Large intestine (tissue), 12 donors: Measurements from ENCODE around the gene CDY1. TPM values are rescaled to one million over a fixed set of nuclear protein-coding genes. Genes with fewer than 3 reads are reported as not detected.
"Not testable (repeated sequence)": the region's sequence is repeated elsewhere in the genome, so short reads cannot be mapped to it uniquely, and the experiment has no call there.

Experiments
- DNase-seq, 2 donors: peaks; one replicate each; pipeline versions ENCODE4 v3.0.0 to v3.0.0-alpha.2; 2013
- H3K27ac ChIP-seq: one replicate; pipeline ENCODE4 v1.5.1; 2013; ENCODE audit warnings: low read length
- H3K27me3 ChIP-seq: 2 replicates; pipeline ENCODE4 v1.6.1; 2013; ENCODE audit warnings: low read length; ENCODE audit not compliant: control insufficient read depth, insufficient read depth
- H3K36me3 ChIP-seq: 2 replicates; pipeline ENCODE4 v1.6.1; 2013; ENCODE audit warnings: low read length; ENCODE audit not compliant: control insufficient read depth, insufficient read depth
- H3K4me1 ChIP-seq: one replicate; pipeline ENCODE4 v1.6.1; 2013; ENCODE audit warnings: low read length; ENCODE audit not compliant: control insufficient read depth, insufficient read depth
- H3K4me3 ChIP-seq: one replicate; pipeline ENCODE4 v1.5.1; 2013; ENCODE audit warnings: low read length
- H3K9me3 ChIP-seq: one replicate; pipeline ENCODE4 v1.6.1; 2013; ENCODE audit warnings: mild to moderate bottlenecking, low read depth, low read length, moderate library complexity; ENCODE audit not compliant: control insufficient read depth
- WGBS: methylation state at CpG from one replicate; pipeline ENCODE4 v1.1.5; 2013; ENCODE audit warnings: low lambda C conversion rate; ENCODE audit not compliant: insufficient coverage; 5-methylcytosine and 5-hydroxymethylcytosine counted together
- long read RNA-seq, 11 donors: transcript quantifications; one replicate each; lab custom pipeline, GENCODE V29; 2026
- polyA plus RNA-seq: library from polyadenylated mRNA; unstranded; fragments of 120-200 nt; gene quantifications from one replicate; pipeline ENCODE4 v1.2.1, GENCODE V29; 2013

Gene CDY1, protein sequence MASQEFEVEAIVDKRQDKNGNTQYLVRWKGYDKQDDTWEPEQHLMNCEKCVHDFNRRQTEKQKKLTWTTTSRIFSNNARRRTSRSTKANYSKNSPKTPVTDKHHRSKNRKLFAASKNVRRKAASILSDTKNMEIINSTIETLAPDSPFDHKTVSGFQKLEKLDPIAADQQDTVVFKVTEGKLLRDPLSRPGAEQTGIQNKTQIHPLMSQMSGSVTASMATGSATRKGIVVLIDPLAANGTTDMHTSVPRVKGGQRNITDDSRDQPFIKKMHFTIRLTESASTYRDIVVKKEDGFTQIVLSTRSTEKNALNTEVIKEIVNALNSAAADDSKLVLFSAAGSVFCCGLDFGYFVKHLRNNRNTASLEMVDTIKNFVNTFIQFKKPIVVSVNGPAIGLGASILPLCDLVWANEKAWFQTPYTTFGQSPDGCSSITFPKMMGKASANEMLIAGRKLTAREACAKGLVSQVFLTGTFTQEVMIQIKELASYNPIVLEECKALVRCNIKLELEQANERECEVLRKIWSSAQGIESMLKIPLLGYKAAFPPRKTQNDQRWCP
- not detected for polyA plus RNA-seq
- long read RNA-seq, donor 1: 0 reads
- long read RNA-seq, donor 2: 0 reads
- long read RNA-seq, donor 3: 0 reads
- long read RNA-seq, donor 4: 0 reads
- long read RNA-seq, donor 5: 0 reads
- long read RNA-seq, donor 6: 0 reads
- long read RNA-seq, donor 7: 0 reads
- long read RNA-seq, donor 8: 0 reads
- long read RNA-seq, donor 9: 0 reads
- long read RNA-seq, donor 10: 0 reads
- long read RNA-seq, donor 11: 0 reads

DNA sequence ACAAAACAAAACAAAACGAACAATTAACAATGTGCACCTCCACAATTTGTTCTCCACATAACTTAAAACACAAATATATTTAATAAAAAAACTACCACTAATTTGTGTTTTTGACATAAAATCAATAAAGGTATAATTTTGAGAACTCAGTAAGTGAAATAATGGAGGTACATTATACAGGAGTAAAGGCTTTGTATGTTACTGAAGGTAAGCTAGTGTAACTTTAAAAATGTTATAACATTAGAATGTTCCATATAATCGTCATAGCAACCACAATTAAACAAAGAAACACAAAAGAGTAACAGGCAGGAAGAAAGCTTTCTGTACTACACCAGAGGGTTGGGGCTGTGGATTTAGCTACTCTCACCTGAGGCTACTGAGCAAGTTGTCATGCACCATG is at the start of gene CDY1:
Gene CDY1, plus strand, starts transcription at position 301 of the 400 bp plus-strand sequence. CDS start 326 bp downstream, outside the sequence.
- DNase-seq, H3K4me1 ChIP-seq, H3K36me3 ChIP-seq, H3K27ac ChIP-seq, H3K9me3 ChIP-seq, H3K27me3 ChIP-seq, H3K4me3 ChIP-seq: not testable (repeated sequence)
- no CpG with 5 or more reads among the region's 2 CpGs for WGBS

DNA sequence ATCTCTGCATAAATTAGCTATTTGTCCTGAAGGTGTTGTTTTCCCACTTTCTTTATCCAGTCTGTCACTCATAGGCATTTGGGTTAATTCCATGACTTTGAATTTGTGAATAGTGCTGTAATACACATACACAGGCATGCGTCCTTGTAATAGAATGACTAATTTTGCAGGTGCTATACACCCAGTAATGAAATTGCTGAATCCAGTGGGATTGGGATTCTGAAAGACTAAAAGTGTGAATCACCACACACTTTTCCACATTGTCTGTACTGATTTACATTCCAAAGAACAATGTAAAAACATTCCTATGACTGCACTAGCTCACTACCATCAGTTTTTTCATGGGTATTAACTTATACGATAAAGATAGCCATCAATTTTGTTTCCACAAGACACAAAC is 28.6 kb upstream of the CDY1 start:
- not testable (repeated sequence) for H3K27ac ChIP-seq, DNase-seq, H3K9me3 ChIP-seq, H3K36me3 ChIP-seq, H3K4me1 ChIP-seq, H3K4me3 ChIP-seq, H3K27me3 ChIP-seq
- no CpG with 5 or more reads among the region's 2 CpGs for WGBS

DNA sequence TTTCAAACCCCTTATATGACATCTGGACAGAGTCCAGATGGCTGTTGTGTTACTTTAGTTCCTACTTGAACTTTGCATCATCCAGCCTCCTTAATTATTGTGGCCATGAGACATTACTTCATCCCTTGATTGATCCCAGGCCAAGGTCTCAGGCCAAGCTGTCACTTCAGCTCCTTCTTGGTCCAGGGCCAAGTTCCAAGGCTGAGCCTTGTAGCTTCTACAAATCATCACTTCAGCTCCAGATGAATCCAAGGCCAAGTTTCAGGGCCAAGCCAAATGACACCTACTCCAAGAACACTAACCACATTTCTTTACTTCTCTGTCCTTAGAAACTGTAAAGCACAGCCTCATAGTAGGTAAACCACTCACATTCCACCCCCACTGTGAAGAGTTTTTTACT is 1.7 kb upstream of the CDY1 start:
- not testable (repeated sequence) for H3K27me3 ChIP-seq, DNase-seq, H3K36me3 ChIP-seq, H3K27ac ChIP-seq, H3K4me3 ChIP-seq, H3K4me1 ChIP-seq, H3K9me3 ChIP-seq

DNA sequence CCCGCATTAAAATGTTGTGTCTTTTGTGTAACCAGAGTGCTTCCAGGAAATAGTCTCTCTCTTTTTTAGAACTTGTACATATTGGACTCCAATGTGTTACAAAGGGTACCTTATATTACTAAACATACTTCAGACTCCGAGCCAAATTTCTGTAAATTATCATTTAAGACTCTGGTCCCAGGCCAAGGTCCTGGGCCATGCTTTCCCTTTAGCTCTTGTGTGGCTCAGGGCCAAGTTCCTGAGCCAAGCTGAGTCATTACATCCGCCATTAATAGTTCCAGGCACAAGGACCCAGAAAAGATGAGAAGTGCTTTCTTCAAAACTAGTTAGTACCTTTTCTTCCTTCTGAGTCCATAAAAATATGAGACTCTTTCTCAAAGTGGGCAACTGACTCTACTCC is 4.6 kb downstream of the CDY1 start:
- H3K36me3 ChIP-seq, H3K27me3 ChIP-seq, H3K27ac ChIP-seq, DNase-seq, H3K9me3 ChIP-seq, H3K4me1 ChIP-seq, H3K4me3 ChIP-seq: not testable (repeated sequence)
- WGBS: no CpG with 5 or more reads among the region's 3 CpGs

DNA sequence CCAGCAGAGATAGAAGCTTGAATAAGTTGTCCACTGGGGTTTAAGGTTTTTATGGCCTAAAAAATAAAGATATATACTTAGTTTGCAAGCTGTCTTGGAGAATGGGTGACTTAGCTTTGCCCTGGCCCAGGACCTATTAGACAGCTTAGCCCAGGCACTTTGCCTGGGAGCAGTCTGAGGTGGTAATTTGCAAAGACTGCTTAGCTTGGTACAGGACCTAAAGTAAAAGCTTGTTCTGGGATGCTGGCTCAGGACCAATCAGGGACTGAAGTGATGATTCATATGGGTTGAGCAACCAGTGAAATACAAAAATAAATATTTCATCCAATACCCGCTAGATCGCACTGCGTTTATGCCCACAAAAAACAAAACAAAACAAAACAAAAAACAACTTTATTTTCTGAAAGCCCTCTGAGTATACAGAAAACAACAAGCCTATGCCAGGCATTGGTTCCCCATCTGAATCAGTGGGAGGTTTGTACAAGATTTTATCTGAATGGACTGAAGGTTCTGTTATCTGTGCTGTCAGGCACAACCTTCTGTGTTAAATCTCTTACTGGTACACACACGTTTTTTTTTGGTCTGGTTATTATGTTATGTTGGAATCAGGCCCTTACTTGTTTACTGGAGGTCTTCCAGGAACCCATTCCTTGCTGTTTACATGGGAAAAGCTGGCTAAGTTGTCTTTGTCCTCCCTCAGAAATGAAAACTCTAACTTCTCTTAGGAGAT is 8.6 kb downstream of the CDY1 start:
- not testable (repeated sequence) for H3K4me1 ChIP-seq, H3K4me3 ChIP-seq, H3K27me3 ChIP-seq, DNase-seq, H3K27ac ChIP-seq, H3K36me3 ChIP-seq, H3K9me3 ChIP-seq
- no CpG with 5 or more reads among the region's 4 CpGs for WGBS

DNA sequence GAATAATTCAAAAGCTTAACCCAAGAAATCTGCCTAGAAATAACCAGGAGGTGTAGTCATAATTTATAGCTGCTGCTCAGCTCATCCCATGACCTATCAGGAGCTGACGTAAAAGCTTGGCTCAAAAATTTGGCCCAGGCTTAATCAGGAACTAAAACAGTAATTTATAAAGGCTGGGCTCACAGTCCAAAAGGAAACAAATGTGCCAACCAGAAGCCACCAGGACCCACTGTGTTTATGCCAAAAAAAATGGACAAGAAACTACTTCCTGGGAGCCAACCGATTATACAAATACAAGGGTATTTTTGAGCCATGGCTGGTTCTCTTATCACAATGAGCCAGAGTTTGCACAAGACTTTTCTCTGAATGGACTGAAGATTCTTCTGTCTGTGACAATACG is 17.9 kb downstream of the CDY1 start:
- WGBS: no CpG with 5 or more reads among the region's 3 CpGs
- not testable (repeated sequence) for H3K27me3 ChIP-seq, H3K4me3 ChIP-seq, H3K36me3 ChIP-seq, H3K27ac ChIP-seq, H3K9me3 ChIP-seq, DNase-seq, H3K4me1 ChIP-seq

DNA sequence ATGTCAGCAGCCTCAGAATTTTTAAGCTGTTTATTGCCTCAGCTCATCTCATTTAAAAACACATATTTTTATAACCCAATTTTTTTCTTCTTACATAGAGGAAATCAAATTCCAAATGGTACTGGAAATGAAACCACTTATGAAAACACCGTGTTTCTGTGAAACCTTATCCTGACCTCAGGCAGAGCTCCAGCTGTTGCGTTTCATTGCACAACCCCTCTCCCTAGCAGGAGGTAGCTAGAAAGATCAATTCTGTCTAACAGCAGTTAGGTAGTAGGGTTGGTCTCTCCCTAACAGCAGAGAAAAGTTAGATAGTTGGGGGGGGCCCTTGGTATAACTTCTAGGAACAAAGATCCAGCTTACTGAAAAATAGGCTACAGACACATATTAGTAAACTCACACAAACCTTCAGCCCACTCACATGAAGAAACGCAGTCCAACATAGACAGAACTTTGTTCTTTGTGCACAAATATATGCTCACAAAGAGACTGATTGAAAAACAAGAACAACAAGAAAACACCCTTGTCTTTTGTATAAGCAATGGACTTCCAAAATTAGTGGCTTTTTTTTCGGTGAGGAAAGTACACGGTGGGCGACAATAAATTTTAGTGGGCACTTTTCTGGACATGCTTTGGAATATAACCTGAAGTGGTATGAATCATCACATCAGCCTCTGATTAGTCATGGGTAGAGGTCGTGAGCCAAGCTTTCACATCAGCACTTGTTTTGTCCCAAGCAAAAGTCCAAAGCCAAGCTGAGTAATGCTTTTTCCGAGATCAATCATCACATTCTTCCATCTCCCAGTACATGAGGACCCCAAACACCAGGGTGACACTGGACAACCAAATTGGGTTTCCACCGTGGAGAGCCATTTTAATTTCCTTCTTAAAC is 21.4 kb downstream of the CDY1 start:
- H3K9me3 ChIP-seq, H3K27ac ChIP-seq, H3K36me3 ChIP-seq, H3K27me3 ChIP-seq, DNase-seq, H3K4me1 ChIP-seq, H3K4me3 ChIP-seq: not testable (repeated sequence)
- no CpG with 5 or more reads among the region's 9 CpGs for WGBS
